Subcutaneous abdominal adipose tissue (tissue), 5 donors: ENCODE measurements around the gene RFK.

Source experiments
- H3K27ac ChIP-seq: one replicate; pipeline ENCODE4 v1.7.0; 2013; ENCODE audit warnings: low read depth, mild to moderate bottlenecking, inconsistent platforms, low read length, moderate library complexity
- H3K27me3 ChIP-seq, 5 donors: one replicate each; pipeline ENCODE4 v1.7.0; 2013; ENCODE audit warnings: low read length in 5 of 5, inconsistent platforms in 1 of 5; ENCODE audit not compliant: control insufficient read depth in 5 of 5, insufficient read depth in 4 of 5
- H3K36me3 ChIP-seq, 5 donors: one replicate each; pipeline ENCODE4 v1.7.0; 2013; ENCODE audit warnings: low read length in 5 of 5; ENCODE audit not compliant: control insufficient read depth in 5 of 5, insufficient read depth in 5 of 5
- H3K4me1 ChIP-seq, 5 donors: one replicate each; pipeline ENCODE4 v1.7.0; 2013; ENCODE audit warnings: low read length in 5 of 5, mild to moderate bottlenecking in 3 of 5, moderate library complexity in 1 of 5; ENCODE audit not compliant: control insufficient read depth in 5 of 5, insufficient read depth in 5 of 5
- H3K4me3 ChIP-seq, 5 donors: one replicate each; pipeline ENCODE4 v1.7.0; 2013; ENCODE audit warnings: low read length in 5 of 5, low read depth in 1 of 5
- H3K9ac ChIP-seq, 5 donors: one replicate each; pipeline ENCODE4 v1.7.0; 2013; ENCODE audit warnings: low read length in 5 of 5, mild to moderate bottlenecking in 4 of 5, moderate library complexity in 3 of 5
- H3K9me3 ChIP-seq, 5 donors: one replicate each; pipeline ENCODE4 v1.7.0; 2013; ENCODE audit warnings: low read length in 5 of 5; ENCODE audit not compliant: control insufficient read depth in 5 of 5
- donor health status: healthy.
- donor health status: healthy.
- donor health status: healthy.
- donor health status: healthy.
- donor health status: healthy.

RFK gene

GRCh38 chr9:76342858-76343257 is 51.4 kb downstream of the RFK start:
- no peaks in the 10 kb centered on the region for H3K36me3 ChIP-seq
- H3K4me3 ChIP-seq = no peak overlapping the region
- no peak overlapping the region for H3K9ac ChIP-seq
- H3K27ac ChIP-seq = no peak overlapping the region
- H3K27me3 ChIP-seq = no peaks in the 10 kb centered on the region
- H3K4me1 ChIP-seq = no peaks in the 10 kb centered on the region
- H3K9me3 ChIP-seq = peaks cover 0 to 7% (median 4%) of the 10 kb centered on the region in 5 donors

GRCh38 chr9:76342201-76342600 is 52.0 kb downstream of the RFK start:
- no peaks in the 10 kb centered on the region for H3K27me3 ChIP-seq
- peaks cover 0 to 7% (median 4%) of the 10 kb centered on the region in 5 donors for H3K9me3 ChIP-seq
- H3K27ac ChIP-seq = no peak overlapping the region
- no peak overlapping the region for H3K9ac ChIP-seq
- no peak overlapping the region for H3K4me3 ChIP-seq
- H3K36me3 ChIP-seq = no peaks in the 10 kb centered on the region
- H3K4me1 ChIP-seq = no peaks in the 10 kb centered on the region

DNA sequence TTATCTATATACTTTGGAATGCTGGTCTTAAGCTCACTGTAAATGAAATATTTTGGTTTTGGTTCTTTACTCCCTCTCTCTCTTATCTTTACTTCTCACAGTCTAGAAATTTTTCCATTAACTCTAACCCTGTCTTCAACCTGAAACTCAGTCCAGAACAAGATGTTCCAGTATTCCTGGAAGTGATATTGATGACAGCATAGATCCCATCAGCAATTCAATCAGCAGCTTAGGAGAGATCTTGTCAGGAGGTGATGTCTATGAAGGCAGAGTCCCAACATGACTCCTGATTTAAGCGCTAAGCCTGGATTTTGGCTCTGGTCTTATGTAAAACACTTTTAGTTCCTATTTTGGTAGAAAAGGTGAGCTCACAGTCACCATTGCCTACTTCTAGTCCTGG is 52.6 kb downstream of the RFK start:
- Histone ChIP-seq H3K4me3 (no peak overlapping the region), H3K9me3 (peaks cover 0 to 7% (median 4%) of the 10 kb centered on the region in 5 donors), H3K9ac (no peak overlapping the region), H3K27ac (no peak overlapping the region), H3K27me3 (no peaks in the 10 kb centered on the region), H3K4me1 (no peaks in the 10 kb centered on the region), H3K36me3 (no peaks in the 10 kb centered on the region)

DNA sequence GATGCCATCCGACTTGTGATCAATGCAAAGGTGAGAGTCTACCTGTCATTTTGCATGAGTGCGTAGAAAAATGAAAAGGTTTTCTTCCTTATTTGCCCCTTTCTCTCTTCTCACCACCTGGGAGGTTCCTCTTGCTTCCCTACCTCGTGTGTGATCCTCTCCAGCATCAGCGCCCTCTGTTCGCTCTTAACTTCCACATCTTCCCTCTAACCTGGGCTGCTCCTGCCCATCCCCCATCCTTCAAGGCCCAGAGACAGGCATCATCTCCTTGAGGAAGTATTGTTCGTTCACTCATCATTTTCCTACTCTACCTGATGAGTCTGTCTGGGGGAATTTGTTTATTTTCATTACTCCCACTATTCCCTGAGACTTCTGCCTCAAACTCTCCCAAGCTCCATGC is 55.8 kb downstream of the RFK start:
- H3K27me3 ChIP-seq = no peaks in the 10 kb centered on the region
- no peaks in the 10 kb centered on the region for H3K4me1 ChIP-seq
- no peaks in the 10 kb centered on the region for H3K36me3 ChIP-seq
- H3K9ac ChIP-seq = no peak overlapping the region
- no peak overlapping the region for H3K27ac ChIP-seq
- peaks cover 0 to 2% (median under 1%) of the 10 kb centered on the region in 5 donors for H3K9me3 ChIP-seq
- H3K4me3 ChIP-seq = no peak overlapping the region

DNA sequence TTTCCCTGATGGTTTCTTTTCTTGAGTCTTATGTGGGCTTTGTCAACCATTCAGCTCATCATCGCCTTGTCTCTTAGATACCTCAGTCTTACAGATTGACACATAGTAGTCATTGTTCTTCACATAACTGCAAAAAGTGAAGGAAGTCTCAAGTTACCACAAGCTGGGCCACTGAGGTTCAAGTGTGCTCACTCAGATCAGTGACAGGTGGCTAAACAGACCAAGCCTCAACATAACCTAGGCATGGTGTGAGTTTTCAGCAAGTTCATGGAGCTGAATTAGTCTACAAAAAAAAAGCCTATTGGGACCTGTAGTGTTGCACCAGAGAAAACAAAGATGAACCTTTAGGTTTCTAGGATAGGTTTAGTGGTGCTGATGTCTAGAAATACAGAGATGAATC is 58.2 kb downstream of the RFK start:
- no peak overlapping the region for H3K9ac ChIP-seq

More for the DNA sequence above, 58.2 kb downstream of the RFK start:
- Histone ChIP-seq H3K27me3 (no peaks in the 10 kb centered on the region), H3K9me3 (peaks cover 0 to 3% (median 0%) of the 10 kb centered on the region in 5 donors), H3K4me3 (no peak overlapping the region), H3K4me1 (no peaks in the 10 kb centered on the region), H3K36me3 (no peaks in the 10 kb centered on the region), H3K27ac (no peak overlapping the region)
